Measurements from ENCODE around the gene FNDC5. TPM values are rescaled to one million over a fixed set of nuclear protein-coding genes. Genes with fewer than 3 reads are reported as not detected.

FNDC5 gene
- total RNA-seq, 6 experiments from 2014 or later = 1.0 to 8.3 (median 2.4) TPM

DNA sequence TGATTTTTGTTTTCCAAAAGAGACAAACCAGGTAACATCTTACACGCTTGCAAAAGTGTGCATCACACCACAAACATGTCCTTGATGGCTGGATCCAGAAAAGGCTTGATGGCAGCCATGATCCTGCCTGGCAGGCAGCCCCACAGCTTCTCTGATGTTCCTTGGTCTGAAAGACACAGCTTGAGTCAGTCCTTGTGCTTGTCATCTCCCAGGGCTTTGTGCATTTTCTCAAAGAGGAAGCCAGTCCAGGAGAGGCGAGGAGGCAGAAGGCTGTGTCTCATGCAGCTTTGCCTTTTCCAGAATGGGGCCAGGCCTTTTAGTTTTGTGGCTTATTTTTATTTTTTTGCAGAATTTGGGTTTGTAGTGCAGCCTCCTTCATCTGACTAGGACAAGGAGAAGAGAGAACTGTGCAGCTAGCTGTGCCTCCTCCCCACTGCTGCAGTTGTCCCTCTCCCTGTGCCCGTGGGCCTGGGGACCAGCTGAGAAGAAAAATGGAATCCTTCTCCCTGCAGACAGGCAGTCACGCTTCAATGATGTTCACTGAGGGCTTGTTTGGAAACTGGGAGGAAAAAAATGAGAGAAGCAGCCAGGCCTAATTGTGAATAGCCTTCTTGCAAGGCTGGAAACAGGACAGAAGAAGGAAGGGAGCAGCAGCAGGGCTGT is 7.4 kb downstream of the FNDC5 start:
- H3K9me3 ChIP-seq = no peaks in the 10 kb centered on the region
- H3K27me3 ChIP-seq = no peaks in the 10 kb centered on the region
- intact Hi-C loops (cut with DNase I) = no loop called here
- DNase-seq = no peak
- TF ChIP-seq, protein P1, sequence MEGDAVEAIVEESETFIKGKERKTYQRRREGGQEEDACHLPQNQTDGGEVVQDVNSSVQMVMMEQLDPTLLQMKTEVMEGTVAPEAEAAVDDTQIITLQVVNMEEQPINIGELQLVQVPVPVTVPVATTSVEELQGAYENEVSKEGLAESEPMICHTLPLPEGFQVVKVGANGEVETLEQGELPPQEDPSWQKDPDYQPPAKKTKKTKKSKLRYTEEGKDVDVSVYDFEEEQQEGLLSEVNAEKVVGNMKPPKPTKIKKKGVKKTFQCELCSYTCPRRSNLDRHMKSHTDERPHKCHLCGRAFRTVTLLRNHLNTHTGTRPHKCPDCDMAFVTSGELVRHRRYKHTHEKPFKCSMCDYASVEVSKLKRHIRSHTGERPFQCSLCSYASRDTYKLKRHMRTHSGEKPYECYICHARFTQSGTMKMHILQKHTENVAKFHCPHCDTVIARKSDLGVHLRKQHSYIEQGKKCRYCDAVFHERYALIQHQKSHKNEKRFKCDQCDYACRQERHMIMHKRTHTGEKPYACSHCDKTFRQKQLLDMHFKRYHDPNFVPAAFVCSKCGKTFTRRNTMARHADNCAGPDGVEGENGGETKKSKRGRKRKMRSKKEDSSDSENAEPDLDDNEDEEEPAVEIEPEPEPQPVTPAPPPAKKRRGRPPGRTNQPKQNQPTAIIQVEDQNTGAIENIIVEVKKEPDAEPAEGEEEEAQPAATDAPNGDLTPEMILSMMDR (IDR thresholded peaks at IDR 0.05) = no peak
- TF ChIP-seq POLR2A (IDR thresholded peaks at IDR 0.05) = no peak
- no peak overlapping the region for H3K4me3 ChIP-seq
- WGBS (ENCODE audit: insufficient coverage, low coverage, low lambda C conversion rate, missing lambda C conversion rate) = 100% methylated on average over 2 of the region's 4 CpGs
- H3K27ac ChIP-seq = peak overlapping the region in 1 of 3 donors; percentile 97
- peaks cover 0 to 24% (median 5%) of the 10 kb centered on the region in 4 donors for H3K4me1 ChIP-seq
- no peak for ATAC-seq
- peaks cover 0 to 2% (median 0%) of the 10 kb centered on the region in 4 donors for H3K36me3 ChIP-seq

- no peak overlapping the region for H3K27ac ChIP-seq
- H3K9me3 ChIP-seq = no peaks in the 10 kb centered on the region
- ATAC-seq (no peak), DNase-seq (no peak)
- peaks cover 0 to 24% (median 5%) of the 10 kb centered on the region in 4 donors for H3K4me1 ChIP-seq
- H3K36me3 ChIP-seq = peaks cover 0 to 6% (median under 1%) of the 10 kb centered on the region in 4 donors
- H3K27me3 ChIP-seq = no peaks in the 10 kb centered on the region
- TF ChIP-seq, protein P1 (IDR thresholded peaks at IDR 0.05) = no peak
- no peak for TF ChIP-seq POLR2A (IDR thresholded peaks at IDR 0.05)
- no peak overlapping the region for H3K4me3 ChIP-seq
- 83% methylated on average over 2 of the region's 3 CpGs for WGBS (ENCODE audit: insufficient coverage, low coverage, low lambda C conversion rate, missing lambda C conversion rate)
- intact Hi-C loops (cut with DNase I) = no loop called here
These were observed 8.6 kb downstream of the FNDC5 start for GRCh38 chr1:32861904-32862695.

- intact Hi-C loops (cut with DNase I) = no loop called here
- H3K36me3 ChIP-seq = peaks cover 0 to 19% (median 7%) of the 10 kb centered on the region in 4 donors
- no peak overlapping the region for H3K4me3 ChIP-seq
- peaks cover 0 to 15% (median 4%) of the 10 kb centered on the region in 4 donors for H3K4me1 ChIP-seq
- no peak overlapping the region for H3K27ac ChIP-seq
- no peaks in the 10 kb centered on the region for H3K27me3 ChIP-seq
- no peak for DNase-seq
- no peaks in the 10 kb centered on the region for H3K9me3 ChIP-seq
- no peak for ATAC-seq
- TF ChIP-seq POLR2A (IDR thresholded peaks at IDR 0.05) = no peak
- TF ChIP-seq, protein P1 (IDR thresholded peaks at IDR 0.05) = no peak
These were observed 10.1 kb downstream of the FNDC5 start for GRCh38 chr1:32860566-32860965.

- TF ChIP-seq, protein P1 (IDR thresholded peaks at IDR 0.05) = no peak
- TF ChIP-seq POLR2A (IDR thresholded peaks at IDR 0.05) = no peak
- ATAC-seq (no peak), DNase-seq (no peak)
- Histone ChIP-seq H3K9me3 (no peaks in the 10 kb centered on the region), H3K27ac (no peak overlapping the region), H3K36me3 (peaks cover 0 to 21% (median 7%) of the 10 kb centered on the region in 4 donors), H3K27me3 (no peaks in the 10 kb centered on the region), H3K4me1 (peaks cover 0 to 12% (median 3%) of the 10 kb centered on the region in 4 donors), H3K4me3 (no peak overlapping the region)
- WGBS (ENCODE audit: insufficient coverage, low coverage, low lambda C conversion rate, missing lambda C conversion rate) = 94% methylated on average over 2 of the region's 2 CpGs
- intact Hi-C loops (cut with DNase I) = no loop called here
These were observed 10.8 kb downstream of the FNDC5 start for GRCh38 chr1:32859915-32860314.

Measured in right lobe of liver (tissue), 6 donors.